RCC 7860 (cell line): ENCODE measurements around the gene GMDS.

Experiments used
- DNase-seq: peaks from one replicate; pipeline ENCODE4 v3.0.0-alpha.2; 2015; ENCODE audit warnings: low spot score
- FAIRE-seq: peaks from 2 replicates; lab custom pipeline; 2012; peaks lifted over from hg19 to GRCh38; lab: Jason Lieb, UNC

Gene GMDS

GRCh38 chr6:1593958-1594314 is 651.5 kb downstream of the GMDS start:
- FAIRE-seq (no peak), DNase-seq (no peak)

- DNase-seq: no peak
- no peak for FAIRE-seq
Measured at GRCh38 chr6:1593286-1593957, 652.0 kb downstream of the GMDS start.

GRCh38 chr6:1592852-1593251 is 652.6 kb downstream of the GMDS start:
- no peak for DNase-seq
- no peak for FAIRE-seq

GRCh38 chr6:1591926-1592325 is 653.5 kb downstream of the GMDS start:
- DNase-seq (no peak), FAIRE-seq (no peak)

GRCh38 chr6:1591243-1591642 is 654.2 kb downstream of the GMDS start:
- FAIRE-seq (no peak), DNase-seq (no peak)

- DNase-seq (no peak), FAIRE-seq (no peak)
Measured at GRCh38 chr6:1590580-1590979, 654.8 kb downstream of the GMDS start.

GRCh38 chr6:1589208-1589607 is 656.2 kb downstream of the GMDS start:
- DNase-seq (no peak), FAIRE-seq (no peak)

- no peak for FAIRE-seq
- DNase-seq: no peak
Measured at GRCh38 chr6:1587977-1588376, 657.4 kb downstream of the GMDS start.

GRCh38 chr6:1587546-1587945 is 657.9 kb downstream of the GMDS start:
- FAIRE-seq (no peak), DNase-seq (no peak)

GRCh38 chr6:1586861-1587450 is 658.4 kb downstream of the GMDS start:
- FAIRE-seq: no peak
- DNase-seq: no peak

- DNase-seq (no peak), FAIRE-seq (no peak)
Measured at GRCh38 chr6:1586256-1586655, 659.1 kb downstream of the GMDS start.

GRCh38 chr6:1585669-1586049 is 659.7 kb downstream of the GMDS start:
- no peak for FAIRE-seq

GRCh38 chr6:1584996-1585668 is 660.3 kb downstream of the GMDS start:
- no peak for DNase-seq

More at GRCh38 chr6:1585669-1586049, 659.7 kb downstream of the GMDS start:
- no peak for DNase-seq

GRCh38 chr6:1584146-1584545 is 661.3 kb downstream of the GMDS start:
- DNase-seq (no peak), FAIRE-seq (no peak)

More at GRCh38 chr6:1584996-1585668, 660.3 kb downstream of the GMDS start:
- FAIRE-seq: no peak

GRCh38 chr6:1581120-1581991 is 664.0 kb downstream of the GMDS start:
- no peak for FAIRE-seq
- DNase-seq: no peak

GRCh38 chr6:1580585-1580984 is 664.8 kb downstream of the GMDS start:
- DNase-seq: no peak
- no peak for FAIRE-seq

- no peak for FAIRE-seq
- DNase-seq: no peak
Measured at GRCh38 chr6:1580109-1580508, 665.3 kb downstream of the GMDS start.

- FAIRE-seq (no peak), DNase-seq (no peak)
Measured at GRCh38 chr6:1579096-1579495, 666.3 kb downstream of the GMDS start.

- FAIRE-seq (no peak), DNase-seq (no peak)
Measured at GRCh38 chr6:1577896-1578745, 667.3 kb downstream of the GMDS start.

- DNase-seq (no peak), FAIRE-seq (no peak)
Measured at GRCh38 chr6:1577146-1577680, 668.2 kb downstream of the GMDS start.
